Stimulated activated memory B cell treated with anti-CD40 and anti-IgM and Interleukin-4, amounts not matched to agents 10 μg/mL and 1 μg/mL and 100 μg/mL, for 72 hours (primary cell): ENCODE measurements around the gene GARIN5A.

Experiments
- ATAC-seq: fragments of 150-1000 bp; cut with Tn5 transposase; 2 replicates; pipeline ENCODE4 v1.10.0; 2021
- H3K27ac Mint-ChIP-seq: one replicate; pipeline ENCODE4 v1.8.0; 2022; ENCODE audit warnings: mild to moderate bottlenecking, mixed read lengths
- H3K27me3 Mint-ChIP-seq: one replicate; pipeline ENCODE4 v1.8.0; 2022; ENCODE audit warnings: mixed read lengths
- H3K36me3 Mint-ChIP-seq: one replicate; pipeline ENCODE4 v1.8.0; 2022; ENCODE audit warnings: mixed read lengths
- H3K4me1 Mint-ChIP-seq: one replicate; pipeline ENCODE4 v1.8.0; 2022; ENCODE audit warnings: mixed read lengths
- H3K4me3 Mint-ChIP-seq: one replicate; pipeline ENCODE4 v1.8.0; 2022; ENCODE audit warnings: mild to moderate bottlenecking, moderate library complexity, mixed read lengths
- H3K9me3 Mint-ChIP-seq: one replicate; pipeline ENCODE4 v1.8.0; 2022; ENCODE audit warnings: mixed read lengths

GARIN5A gene

GRCh38 chr19:50467566-50467965 is 9.1 kb downstream of the GARIN5A start:
- no peak overlapping the region for H3K4me3 Mint-ChIP-seq
- no peaks in the 10 kb centered on the region for H3K9me3 Mint-ChIP-seq
- peaks cover 16% of the 10 kb centered on the region for H3K27me3 Mint-ChIP-seq
- ATAC-seq: no peak
- H3K36me3 Mint-ChIP-seq: no peaks in the 10 kb centered on the region
- no peaks in the 10 kb centered on the region for H3K4me1 Mint-ChIP-seq
- no peak overlapping the region for H3K27ac Mint-ChIP-seq

GRCh38 chr19:50466706-50467039 is 10.0 kb downstream of the GARIN5A start:
- Mint-ChIP-seq H3K9me3 (no peaks in the 10 kb centered on the region), H3K36me3 (no peaks in the 10 kb centered on the region), H3K4me1 (no peaks in the 10 kb centered on the region), H3K27ac (no peak overlapping the region), H3K27me3 (peaks cover 16% of the 10 kb centered on the region), H3K4me3 (no peak overlapping the region)
- ATAC-seq: no peak

GRCh38 chr19:50465986-50466705 is 10.5 kb downstream of the GARIN5A start:
- ATAC-seq: no peak
- H3K4me1 Mint-ChIP-seq: peaks cover 5% of the 10 kb centered on the region
- no peaks in the 10 kb centered on the region for H3K36me3 Mint-ChIP-seq
- no peak overlapping the region for H3K4me3 Mint-ChIP-seq
- no peaks in the 10 kb centered on the region for H3K9me3 Mint-ChIP-seq
- no peak overlapping the region for H3K27ac Mint-ChIP-seq
- peaks cover 16% of the 10 kb centered on the region for H3K27me3 Mint-ChIP-seq

- no peak for ATAC-seq
- H3K4me1 Mint-ChIP-seq: peaks cover 15% of the 10 kb centered on the region
- no peaks in the 10 kb centered on the region for H3K36me3 Mint-ChIP-seq
- H3K27ac Mint-ChIP-seq: no peak overlapping the region
- H3K4me3 Mint-ChIP-seq: no peak overlapping the region
- peaks cover 16% of the 10 kb centered on the region for H3K27me3 Mint-ChIP-seq
- H3K9me3 Mint-ChIP-seq: no peaks in the 10 kb centered on the region
Measured at GRCh38 chr19:50465000-50465399, 11.6 kb downstream of the GARIN5A start.

- no peak overlapping the region for H3K4me3 Mint-ChIP-seq
- H3K27ac Mint-ChIP-seq: no peak overlapping the region
- H3K4me1 Mint-ChIP-seq: peaks cover 22% of the 10 kb centered on the region
- no peak for ATAC-seq
- H3K9me3 Mint-ChIP-seq: no peaks in the 10 kb centered on the region
- peaks cover 12% of the 10 kb centered on the region for H3K27me3 Mint-ChIP-seq
- H3K36me3 Mint-ChIP-seq: no peaks in the 10 kb centered on the region
Measured at GRCh38 chr19:50464348-50464747, 12.3 kb downstream of the GARIN5A start.

GRCh38 chr19:50462970-50463369 is 13.7 kb downstream of the GARIN5A start:
- no peak for ATAC-seq
- Mint-ChIP-seq H3K36me3 (no peaks in the 10 kb centered on the region), H3K4me1 (peaks cover 23% of the 10 kb centered on the region), H3K9me3 (no peaks in the 10 kb centered on the region), H3K27me3 (no peaks in the 10 kb centered on the region), H3K4me3 (no peak overlapping the region), H3K27ac (no peak overlapping the region)

- Mint-ChIP-seq H3K4me3 (no peak overlapping the region), H3K27ac (peak overlapping the region; percentile 90), H3K27me3 (no peaks in the 10 kb centered on the region), H3K9me3 (peaks cover under 1% of the 10 kb centered on the region), H3K36me3 (no peaks in the 10 kb centered on the region), H3K4me1 (peaks cover 23% of the 10 kb centered on the region)
- peak; percentile 74 for ATAC-seq
Measured at GRCh38 chr19:50461066-50461875, 15.4 kb downstream of the GARIN5A start.

GRCh38 chr19:50460161-50460765 is 16.4 kb downstream of the GARIN5A start:
- Mint-ChIP-seq H3K27ac (peak overlapping the region; percentile 90), H3K36me3 (no peaks in the 10 kb centered on the region), H3K27me3 (no peaks in the 10 kb centered on the region), H3K9me3 (peaks cover 6% of the 10 kb centered on the region), H3K4me3 (peak overlapping the region; percentile 20), H3K4me1 (peaks cover 23% of the 10 kb centered on the region)
- peak; percentile 83 for ATAC-seq

- H3K27me3 Mint-ChIP-seq: no peaks in the 10 kb centered on the region
- peak overlapping the region; percentile 90 for H3K27ac Mint-ChIP-seq
- H3K4me1 Mint-ChIP-seq: peaks cover 23% of the 10 kb centered on the region
- H3K4me3 Mint-ChIP-seq: peak overlapping the region; percentile 20
- H3K36me3 Mint-ChIP-seq: no peaks in the 10 kb centered on the region
- ATAC-seq: no peak
- H3K9me3 Mint-ChIP-seq: peaks cover 6% of the 10 kb centered on the region
Measured at GRCh38 chr19:50459638-50460037, 17.0 kb downstream of the GARIN5A start.

GRCh38 chr19:50459067-50459456 is 17.6 kb downstream of the GARIN5A start:
- Mint-ChIP-seq H3K27me3 (no peaks in the 10 kb centered on the region), H3K4me3 (no peak overlapping the region), H3K4me1 (peaks cover 23% of the 10 kb centered on the region), H3K9me3 (peaks cover 6% of the 10 kb centered on the region), H3K36me3 (no peaks in the 10 kb centered on the region), H3K27ac (peak overlapping the region; percentile 90)
- no peak for ATAC-seq

- Mint-ChIP-seq H3K36me3 (no peaks in the 10 kb centered on the region), H3K27me3 (no peaks in the 10 kb centered on the region), H3K9me3 (peaks cover 6% of the 10 kb centered on the region), H3K4me1 (peaks cover 23% of the 10 kb centered on the region), H3K27ac (no peak overlapping the region), H3K4me3 (no peak overlapping the region)
- ATAC-seq: no peak
Measured at GRCh38 chr19:50458396-50459066, 18.1 kb downstream of the GARIN5A start.

GRCh38 chr19:50457300-50457699 is 19.3 kb downstream of the GARIN5A start:
- Mint-ChIP-seq H3K4me1 (peaks cover 23% of the 10 kb centered on the region), H3K27ac (no peak overlapping the region), H3K4me3 (no peak overlapping the region), H3K36me3 (no peaks in the 10 kb centered on the region), H3K27me3 (no peaks in the 10 kb centered on the region), H3K9me3 (peaks cover 6% of the 10 kb centered on the region)
- no peak for ATAC-seq

GRCh38 chr19:50455992-50456391 is 20.7 kb downstream of the GARIN5A start:
- Mint-ChIP-seq H3K27me3 (no peaks in the 10 kb centered on the region), H3K27ac (no peak overlapping the region), H3K9me3 (peaks cover 6% of the 10 kb centered on the region), H3K4me3 (no peak overlapping the region), H3K4me1 (peaks cover 16% of the 10 kb centered on the region), H3K36me3 (no peaks in the 10 kb centered on the region)
- no peak for ATAC-seq

- ATAC-seq: no peak
- H3K27ac Mint-ChIP-seq: peak overlapping the region; percentile 11
- no peaks in the 10 kb centered on the region for H3K27me3 Mint-ChIP-seq
- no peaks in the 10 kb centered on the region for H3K4me1 Mint-ChIP-seq
- no peaks in the 10 kb centered on the region for H3K36me3 Mint-ChIP-seq
- no peak overlapping the region for H3K4me3 Mint-ChIP-seq
- peaks cover 6% of the 10 kb centered on the region for H3K9me3 Mint-ChIP-seq
Measured at GRCh38 chr19:50453243-50453642, 23.4 kb downstream of the GARIN5A start.

GRCh38 chr19:50451223-50451534 is 25.5 kb downstream of the GARIN5A start:
- H3K9me3 Mint-ChIP-seq: peaks cover 7% of the 10 kb centered on the region
- no peaks in the 10 kb centered on the region for H3K4me1 Mint-ChIP-seq
- H3K36me3 Mint-ChIP-seq: no peaks in the 10 kb centered on the region
- H3K27me3 Mint-ChIP-seq: no peaks in the 10 kb centered on the region
- no peak overlapping the region for H3K4me3 Mint-ChIP-seq
- no peak for ATAC-seq
- no peak overlapping the region for H3K27ac Mint-ChIP-seq
